Muscle of arm (tissue), 14 donors: Measurements from ENCODE around the gene ANKRD12. TPM values are rescaled to one million over a fixed set of nuclear protein-coding genes. Genes with fewer than 3 reads are reported as not detected.
"Not testable (repeated sequence)": the region's sequence is repeated elsewhere in the genome, so short reads cannot be mapped to it uniquely, and the experiment has no call there.

Source experiments
- DNase-seq: peaks from one replicate; pipeline ENCODE4 v3.0.0-alpha.2; 2013
- long read RNA-seq, 11 donors: transcript quantifications; one replicate each; lab custom pipeline, GENCODE V29; 2026
- polyA plus RNA-seq, 12 donors: library from polyadenylated mRNA; unstranded; fragments of 120-200 nt; gene quantifications; one replicate each; pipeline ENCODE4 v1.2.1, GENCODE V29; 2013; ENCODE audit not compliant: insufficient read length in 12 of 12

Gene ANKRD12
- 10 to 100 TPM in 11 of 12 donors, not detected in 1; 19.8 to 45.8 (median 22.1) TPM for polyA plus RNA-seq
- long read RNA-seq, donor 1, partial matches to known transcripts: 6 of 6 reads
- long read RNA-seq, donor 1, other reads (novel, unspliced or antisense): 0 of 6 reads
- long read RNA-seq, donor 2: 0 reads
- long read RNA-seq, donor 3: 0 reads
- long read RNA-seq, donor 4, partial matches to known transcripts: 10 of 10 reads
- long read RNA-seq, donor 4, other reads (novel, unspliced or antisense): 0 of 10 reads
- long read RNA-seq, donor 5: 0 reads
- long read RNA-seq, donor 6: 0 reads
- long read RNA-seq, donor 7: 0 reads
- long read RNA-seq, donor 8: 0 reads
- long read RNA-seq, donor 9: 0 reads
- long read RNA-seq, donor 10: 0 reads
- long read RNA-seq, donor 11, partial matches to known transcripts: 8 of 9 reads
- long read RNA-seq, donor 11, other reads (novel, unspliced or antisense): 0 of 9 reads

DNA sequence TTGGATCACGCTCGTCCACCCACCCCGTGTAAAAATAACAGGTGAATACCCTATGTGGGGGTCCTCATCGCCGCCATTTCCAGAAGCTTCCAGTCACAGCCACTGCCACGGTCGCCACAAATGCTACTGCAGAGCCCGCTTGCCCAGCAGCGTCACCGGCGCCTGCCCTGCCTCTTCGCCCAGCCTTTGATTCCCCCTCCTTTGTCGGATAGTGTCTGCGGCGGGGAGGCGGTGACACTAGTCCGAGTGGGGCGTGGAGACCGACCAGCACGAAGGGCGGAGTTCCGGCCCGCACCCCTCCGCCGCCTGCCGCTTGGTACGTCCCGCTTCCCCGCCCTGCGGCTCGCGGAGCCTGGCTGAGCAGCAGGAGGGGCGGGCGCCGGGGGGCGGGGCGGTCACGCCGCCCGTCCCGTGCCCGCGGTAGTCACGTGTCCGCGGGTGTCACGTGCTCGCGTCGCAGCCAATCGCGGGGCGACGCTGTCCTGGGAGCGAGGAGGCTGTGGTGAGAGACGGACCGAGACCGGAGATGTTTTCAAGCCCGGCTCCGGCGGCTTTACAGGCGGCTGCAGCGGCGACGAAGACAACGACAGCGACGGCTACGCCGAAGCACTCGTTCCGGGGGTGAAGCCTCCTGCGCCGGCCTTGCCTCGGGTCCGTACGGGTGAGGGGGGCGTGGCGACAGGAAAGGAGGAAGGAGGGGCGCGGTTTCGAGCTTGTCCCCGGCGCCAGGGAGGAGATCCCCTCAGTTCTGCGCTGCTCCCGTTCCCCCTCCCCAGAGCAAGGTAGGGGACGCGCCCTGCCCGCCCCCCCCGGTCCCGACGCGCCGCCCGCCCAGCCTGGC is at the start of gene ANKRD12:
Gene ANKRD12 (plus strand): TSS at position 467 of the 841 bp plus-strand sequence. CDS start 45,652 bp downstream, outside the sequence.
- peak; percentile 98 for DNase-seq

DNA sequence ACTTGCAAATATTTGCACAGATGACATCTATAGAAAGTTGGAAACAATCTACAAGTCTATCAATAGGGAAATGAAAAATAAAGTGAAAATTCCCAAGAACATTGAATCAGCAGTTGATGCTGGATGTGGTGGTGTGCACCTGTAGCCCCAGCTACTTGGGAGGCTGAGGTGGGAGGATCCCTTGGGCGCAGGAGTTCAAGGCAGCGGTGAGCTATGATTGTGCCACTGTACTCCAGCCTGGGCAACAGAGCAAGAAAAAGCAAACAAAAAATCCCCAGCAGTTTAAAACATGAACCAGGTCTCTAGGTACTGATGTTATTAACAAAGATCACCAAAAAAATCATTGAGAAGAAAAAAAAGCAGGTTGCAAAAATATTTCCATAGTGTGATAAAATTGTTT is 49.4 kb upstream of the ANKRD12 start:
- no peak for DNase-seq

GRCh38 chr18:9088252-9088651 is 48.3 kb upstream of the ANKRD12 start:
- no peak for DNase-seq

DNA sequence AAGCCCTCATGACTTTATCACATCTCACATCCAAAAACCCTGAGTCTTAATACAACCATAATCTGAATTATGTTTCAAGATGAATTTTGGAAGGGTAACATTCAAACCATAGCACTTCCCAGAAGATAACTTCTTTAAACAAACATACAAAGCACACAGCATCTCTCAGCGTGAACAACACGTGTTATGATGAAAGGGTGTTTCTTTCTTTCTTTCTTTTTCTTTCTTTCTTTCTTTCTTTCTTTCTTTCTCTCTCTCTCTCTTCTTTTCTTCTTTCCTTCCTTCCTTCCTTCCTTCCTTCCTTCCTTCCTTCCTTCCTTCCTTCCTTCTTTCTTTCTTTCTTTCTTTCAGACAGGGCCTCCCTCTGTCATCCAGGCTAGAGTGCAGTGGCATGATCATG is 47.9 kb upstream of the ANKRD12 start:
- not testable (repeated sequence) for DNase-seq

GRCh38 chr18:9090578-9090977 is 46.0 kb upstream of the ANKRD12 start:
- no peak for DNase-seq

DNA sequence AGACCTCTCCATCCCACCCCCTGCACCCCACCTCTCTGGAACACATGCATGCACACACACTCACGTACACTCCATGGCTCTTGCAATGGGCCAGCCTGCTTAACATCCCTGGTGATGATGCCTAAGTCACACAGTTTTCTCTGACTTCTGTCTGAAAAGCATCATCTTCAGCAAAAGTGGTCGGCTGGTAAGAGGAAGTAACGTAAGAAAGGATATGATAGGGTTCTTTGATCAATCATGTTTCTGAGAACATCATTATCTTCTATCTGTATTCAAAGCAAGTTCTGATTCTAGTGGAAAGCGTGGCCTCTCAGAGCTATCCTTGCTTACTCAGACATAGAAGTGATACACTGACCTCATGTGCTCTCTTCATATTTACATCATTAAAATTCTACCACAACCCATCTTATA is 45.5 kb upstream of the ANKRD12 start:
- DNase-seq: no peak

DNA sequence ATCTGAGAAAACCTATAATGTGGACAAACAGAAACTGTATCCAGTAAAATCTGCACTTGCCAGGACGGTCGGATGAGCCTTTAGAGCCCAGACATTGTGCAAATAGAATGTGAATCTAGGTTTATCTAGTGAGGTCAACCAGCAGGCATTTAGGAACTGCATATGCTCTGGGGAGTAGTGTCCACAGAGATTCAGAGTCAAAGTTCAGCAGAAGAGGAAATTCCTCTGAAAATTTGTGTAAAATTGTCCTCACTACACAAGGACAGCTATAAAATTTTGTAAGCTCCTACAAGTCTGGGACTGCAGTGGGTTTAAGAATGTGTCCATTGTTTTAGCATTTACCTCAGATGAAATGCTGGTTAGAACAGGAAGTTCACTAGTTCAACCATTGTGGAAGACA is 43.9 kb upstream of the ANKRD12 start:
- no peak for DNase-seq

DNA sequence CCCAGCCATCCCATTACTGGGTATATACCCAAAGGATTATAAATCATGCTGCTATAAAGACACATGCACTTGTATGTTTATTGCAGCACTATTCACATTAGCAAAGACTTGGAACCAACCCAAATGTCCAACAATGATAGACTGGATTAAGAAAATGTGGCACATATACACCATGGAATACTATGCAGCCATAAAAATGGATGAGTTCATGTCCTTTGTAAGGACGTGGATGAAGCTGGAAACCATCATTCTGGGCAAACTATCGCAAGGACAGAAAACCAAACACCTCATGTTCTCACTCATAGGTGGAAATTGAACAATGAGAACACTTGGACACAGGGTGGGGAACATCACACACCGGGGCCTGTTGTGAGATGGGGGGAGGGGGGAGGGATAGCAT is 43.5 kb upstream of the ANKRD12 start:
- not testable (repeated sequence) for DNase-seq

GRCh38 chr18:9094307-9095226 is 42.0 kb upstream of the ANKRD12 start:
- DNase-seq: no peak

- DNase-seq: no peak
Observed at GRCh38 chr18:9095297-9096006, 41.1 kb upstream of the ANKRD12 start.

DNA sequence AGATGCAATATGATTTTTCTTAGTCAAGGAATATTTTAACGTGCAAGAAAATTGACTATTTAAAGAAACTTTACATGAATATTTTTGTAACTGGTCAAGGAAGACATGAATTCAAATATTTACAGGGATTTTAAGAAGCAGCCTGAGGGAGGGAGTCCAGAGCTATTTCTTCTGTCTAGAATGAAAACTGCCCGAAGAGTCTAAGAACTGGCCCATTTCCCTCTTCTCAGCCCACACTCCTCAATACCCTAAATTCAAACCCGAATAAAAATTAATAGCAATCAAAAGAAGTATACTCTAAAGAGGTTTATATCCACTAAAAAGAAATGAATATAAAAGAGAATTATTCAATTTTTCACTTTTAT is 40.6 kb upstream of the ANKRD12 start:
- no peak for DNase-seq

GRCh38 chr18:9096685-9097084 is 39.9 kb upstream of the ANKRD12 start:
- no peak for DNase-seq

DNA sequence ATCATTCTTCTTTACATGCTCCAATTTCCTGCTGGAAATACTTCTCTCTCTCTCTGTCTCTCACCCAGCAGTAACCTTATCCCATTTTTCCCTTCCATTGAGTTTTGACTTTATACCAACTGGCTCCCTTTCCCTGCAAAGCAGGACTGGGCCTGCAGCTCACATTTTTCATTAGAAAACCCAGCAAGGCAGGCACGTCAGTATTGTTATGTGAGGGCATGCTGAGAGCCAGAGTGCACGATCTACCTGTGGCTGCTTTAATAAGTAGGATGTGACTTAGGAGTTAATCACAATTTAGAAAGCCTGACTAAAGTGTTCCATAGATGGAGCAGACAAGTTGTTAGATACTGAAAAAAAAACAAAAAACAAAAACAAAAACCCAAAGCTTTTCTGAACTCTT is 39.2 kb upstream of the ANKRD12 start:
- DNase-seq: no peak

GRCh38 chr18:9100796-9101195 is 35.8 kb upstream of the ANKRD12 start:
- no peak for DNase-seq

DNA sequence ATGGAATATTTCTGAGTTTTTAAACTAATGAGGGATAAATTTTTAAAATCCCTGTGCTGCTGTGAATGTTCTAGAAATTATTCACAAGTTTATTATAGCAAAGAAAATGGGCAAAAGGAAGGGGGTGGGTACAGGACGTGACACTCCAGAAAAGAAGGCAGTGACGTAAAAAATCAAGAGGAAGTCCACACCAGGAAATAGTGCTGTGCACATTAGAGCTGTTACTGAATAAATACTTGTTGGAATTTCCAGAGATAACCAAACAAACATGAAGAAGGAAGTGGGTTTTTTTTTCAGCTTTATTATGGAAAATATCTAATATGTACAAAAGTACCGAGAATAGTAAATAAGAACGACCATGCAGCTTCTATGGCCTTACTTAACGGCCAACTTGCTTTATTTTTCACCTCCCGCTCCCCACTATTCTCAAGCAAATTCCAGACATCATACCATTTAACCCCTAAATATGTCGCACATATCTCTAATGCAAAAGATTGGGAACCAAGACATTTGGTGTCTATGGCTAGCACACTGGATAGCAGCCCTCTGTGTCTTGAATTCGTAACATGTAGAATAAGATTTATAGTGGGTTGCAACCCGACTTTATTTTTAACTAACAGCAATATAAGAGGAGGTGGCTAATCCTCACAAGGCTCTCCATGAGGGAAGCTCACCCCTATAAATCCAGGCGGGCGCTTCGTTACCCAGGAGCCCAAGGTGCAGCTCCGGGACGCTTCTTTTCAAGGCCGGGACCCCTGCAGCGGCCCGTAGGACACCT is 34.7 kb upstream of the ANKRD12 start:
- DNase-seq: no peak

DNA sequence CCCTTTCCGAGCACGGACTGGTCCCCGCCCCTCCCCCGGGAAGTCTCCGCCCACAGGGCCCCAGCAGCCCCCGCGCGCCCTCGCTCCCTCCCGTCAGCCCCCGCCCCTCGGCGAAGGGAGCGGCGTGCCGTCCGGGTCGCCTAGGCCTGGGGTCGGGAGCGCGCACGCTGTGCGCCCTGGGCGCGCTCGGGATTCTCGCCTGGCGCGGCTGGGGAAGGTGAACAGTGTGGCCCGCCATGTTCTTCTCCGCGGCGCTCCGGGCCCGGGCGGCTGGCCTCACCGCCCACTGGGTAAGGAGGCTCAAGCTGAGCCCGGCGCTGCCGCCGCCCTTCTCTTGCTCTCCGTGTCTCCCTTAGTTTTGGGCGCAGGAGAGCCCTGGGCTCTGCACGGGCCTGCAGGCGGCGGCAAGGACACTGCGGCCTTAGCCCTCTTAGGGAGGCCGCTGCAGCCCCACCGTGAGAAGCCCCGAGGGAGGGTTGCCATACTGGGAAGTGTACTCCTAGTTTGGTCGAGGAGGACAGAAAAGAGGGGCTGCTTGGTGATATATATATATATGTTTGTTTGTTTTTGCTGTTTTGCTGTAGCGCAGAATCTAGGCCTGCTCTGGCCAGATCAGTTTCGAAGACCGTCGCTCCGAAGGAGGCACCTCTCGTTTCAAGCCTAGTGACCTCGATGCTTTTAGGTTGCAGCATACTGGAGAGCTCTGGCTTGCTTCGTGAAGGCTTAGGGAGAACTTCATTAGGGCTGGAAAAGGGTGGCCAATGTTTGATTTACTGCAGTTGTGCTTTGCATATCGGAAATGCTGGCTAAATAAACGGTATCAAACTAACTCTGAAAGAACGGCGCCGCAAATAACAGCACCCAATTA is 33.8 kb upstream of the ANKRD12 start, which contains the start of gene NDUFV2:
Gene NDUFV2 (plus strand): TSS at position 192 of the 868 bp plus-strand sequence. CDS start 45 bp downstream, at position 237.
- DNase-seq: peak; percentile 97

GRCh38 chr18:9103376-9103873 is 33.2 kb upstream of the ANKRD12 start:
- DNase-seq: peak; percentile 29

GRCh38 chr18:9104244-9104901 is 32.2 kb upstream of the ANKRD12 start:
- DNase-seq: no peak
